Embryonic facial prominence (tissue), 1 donor: Measurements from ENCODE around the gene SPDYE8.
"Not testable (repeated sequence)": the region's sequence is repeated elsewhere in the genome, so short reads cannot be mapped to it uniquely, and the experiment has no call there.

Experiments used
- DNase-seq: peaks from one replicate; pipeline ENCODE4 v3.0.0-alpha.2; 2016; ENCODE audit errors: extremely low spot score

Gene SPDYE8, protein sequence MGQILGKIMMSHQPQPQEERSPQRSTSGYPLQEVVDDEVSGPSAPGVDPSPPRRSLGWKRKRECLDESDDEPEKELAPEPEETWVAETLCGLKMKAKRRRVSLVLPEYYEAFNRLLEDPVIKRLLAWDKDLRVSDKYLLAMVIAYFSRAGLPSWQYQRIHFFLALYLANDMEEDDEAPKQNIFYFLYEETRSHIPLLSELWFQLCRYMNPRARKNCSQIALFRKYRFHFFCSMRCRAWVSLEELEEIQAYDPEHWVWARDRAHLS

DNA sequence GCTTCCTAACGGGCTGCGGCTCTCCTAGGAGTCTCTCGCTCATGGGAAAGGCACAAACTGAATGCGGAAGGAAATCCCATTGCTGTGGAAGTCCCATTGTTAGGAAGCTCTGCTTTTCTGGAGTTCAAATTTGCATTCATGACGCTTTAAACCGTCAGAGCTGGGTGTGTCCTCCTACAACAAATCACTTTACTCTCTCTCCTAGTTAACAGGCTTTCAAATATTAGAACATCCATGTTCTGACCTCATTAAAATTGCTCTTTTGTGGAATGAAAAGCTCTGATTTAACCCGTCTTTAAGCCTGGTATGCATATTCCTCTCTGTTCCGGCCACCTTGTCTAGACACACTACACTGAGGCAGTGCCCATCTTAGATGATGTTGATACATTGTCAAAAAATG, at the start of gene SPDYE8:
SPDYE8 (minus strand) TSS at position 101 of the 400 bp plus-strand sequence. CDS start 1,800 bp downstream, outside the sequence.
- DNase-seq = not testable (repeated sequence)

DNA sequence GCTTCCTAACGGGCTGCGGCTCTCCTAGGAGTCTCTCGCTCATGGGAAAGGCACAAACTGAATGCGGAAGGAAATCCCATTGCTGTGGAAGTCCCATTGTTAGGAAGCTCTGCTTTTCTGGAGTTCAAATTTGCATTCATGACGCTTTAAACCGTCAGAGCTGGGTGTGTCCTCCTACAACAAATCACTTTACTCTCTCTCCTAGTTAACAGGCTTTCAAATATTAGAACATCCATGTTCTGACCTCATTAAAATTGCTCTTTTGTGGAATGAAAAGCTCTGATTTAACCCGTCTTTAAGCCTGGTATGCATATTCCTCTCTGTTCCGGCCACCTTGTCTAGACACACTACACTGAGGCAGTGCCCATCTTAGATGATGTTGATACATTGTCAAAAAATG, 28.2 kb upstream of the SPDYE8 start, which contains the start of gene SPDYE11:
SPDYE11 (minus strand) TSS at position 101 of the 400 bp plus-strand sequence. CDS start 1,800 bp downstream, outside the sequence.
- DNase-seq = not testable (repeated sequence)

DNA sequence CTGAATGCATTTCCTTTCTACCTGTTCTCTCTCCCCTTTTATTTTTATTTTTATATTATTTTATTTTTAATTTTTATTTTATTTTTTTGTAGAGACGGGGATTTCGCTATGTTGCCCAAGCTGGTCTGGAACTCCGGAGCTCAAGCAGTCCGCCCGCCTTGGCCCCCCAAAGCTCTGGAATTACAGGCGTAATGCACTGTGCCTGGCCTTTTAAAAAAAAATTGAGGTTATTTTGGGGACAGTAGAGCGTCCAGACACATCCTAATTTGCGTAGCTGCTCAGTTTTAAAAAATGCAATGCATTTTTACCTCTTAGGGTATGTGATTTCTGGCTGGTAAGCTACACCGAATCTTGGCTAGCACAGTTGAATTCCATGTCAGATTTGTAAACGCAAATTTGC, 23.1 kb downstream of the SPDYE8 start:
- DNase-seq = not testable (repeated sequence)

DNA sequence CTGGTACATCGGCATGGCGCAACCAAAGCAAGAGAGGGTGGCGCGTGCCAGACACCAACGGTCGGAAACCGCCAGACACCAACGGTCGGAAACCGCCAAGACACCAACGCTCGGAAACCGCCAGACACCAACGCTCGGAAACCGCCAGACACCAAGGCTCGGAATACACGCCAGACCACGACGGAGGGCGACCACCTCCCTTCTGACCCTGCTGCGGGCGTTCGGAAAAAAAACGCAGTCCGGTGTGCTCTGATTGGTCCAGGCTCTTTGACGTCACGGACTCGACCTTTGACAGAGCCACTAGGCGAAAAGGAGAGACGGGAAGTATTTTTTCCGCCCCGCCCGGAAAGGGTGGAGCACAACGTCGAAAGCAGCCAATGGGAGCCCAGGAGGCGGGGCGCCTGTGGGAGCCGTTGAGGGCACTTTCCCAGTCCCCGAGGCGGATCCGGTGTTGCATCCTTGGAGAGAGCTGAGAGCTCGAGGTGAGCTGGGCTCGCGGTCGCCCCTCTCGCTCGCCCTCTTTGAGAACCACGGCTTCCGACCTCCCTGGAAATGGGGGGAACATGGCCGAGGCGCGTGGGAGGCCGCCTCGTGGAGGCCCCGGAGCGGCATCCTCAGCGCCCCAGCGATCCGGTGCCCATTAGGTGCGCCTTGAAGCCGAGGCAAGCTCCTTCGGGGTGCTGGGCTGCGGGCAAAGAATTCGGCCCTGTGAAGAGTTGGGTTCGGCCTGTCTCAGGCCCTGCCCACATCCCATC, 23.7 kb downstream of the SPDYE8 start:
- not testable (repeated sequence) for DNase-seq

DNA sequence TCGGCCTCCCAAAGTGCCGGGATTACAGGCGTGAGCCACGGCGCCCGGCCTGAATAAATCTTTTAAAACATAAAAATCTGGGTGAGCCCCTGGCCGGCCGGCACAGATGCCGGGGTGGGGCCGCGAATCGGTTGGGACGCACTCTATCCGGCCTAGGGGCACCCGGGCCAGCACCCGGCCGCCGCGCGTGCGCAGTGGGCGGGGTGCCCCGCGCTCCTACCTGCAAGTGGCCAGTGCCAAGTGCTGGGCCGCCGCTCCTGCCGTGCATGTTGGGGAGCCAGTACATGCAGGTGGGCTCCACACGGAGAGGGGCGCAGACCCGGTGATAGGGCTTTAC, 24.2 kb downstream of the SPDYE8 start:
- DNase-seq = not testable (repeated sequence)

DNA sequence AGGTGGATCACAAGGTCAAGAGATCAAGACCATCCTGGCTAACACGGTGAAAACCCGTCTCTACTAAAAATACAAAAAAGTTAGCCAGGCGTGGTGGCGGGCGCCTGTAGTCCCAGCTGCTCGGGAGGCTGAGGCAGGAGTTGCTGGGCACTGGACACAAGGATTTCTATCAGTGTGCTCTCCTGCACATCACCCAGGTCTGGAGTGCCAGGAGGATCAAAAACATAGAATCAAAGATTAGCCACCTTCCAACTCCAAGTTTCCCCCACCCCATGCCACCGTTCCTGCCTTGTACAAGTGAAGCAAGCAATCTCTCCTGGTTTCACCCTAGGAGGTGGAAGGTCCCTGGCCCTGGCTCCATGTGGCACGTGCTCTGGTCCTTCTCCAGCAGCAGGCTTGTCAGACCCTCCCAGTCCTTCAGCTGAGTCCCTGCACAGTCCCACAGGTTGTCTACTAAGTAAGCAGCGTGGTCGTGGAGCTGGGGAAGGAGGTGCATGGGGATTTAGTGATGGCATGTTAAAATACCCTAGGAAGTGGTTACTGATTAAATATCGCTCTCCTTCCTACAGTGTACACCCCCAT, 31.6 kb downstream of the SPDYE8 start:
- DNase-seq = not testable (repeated sequence)

DNA sequence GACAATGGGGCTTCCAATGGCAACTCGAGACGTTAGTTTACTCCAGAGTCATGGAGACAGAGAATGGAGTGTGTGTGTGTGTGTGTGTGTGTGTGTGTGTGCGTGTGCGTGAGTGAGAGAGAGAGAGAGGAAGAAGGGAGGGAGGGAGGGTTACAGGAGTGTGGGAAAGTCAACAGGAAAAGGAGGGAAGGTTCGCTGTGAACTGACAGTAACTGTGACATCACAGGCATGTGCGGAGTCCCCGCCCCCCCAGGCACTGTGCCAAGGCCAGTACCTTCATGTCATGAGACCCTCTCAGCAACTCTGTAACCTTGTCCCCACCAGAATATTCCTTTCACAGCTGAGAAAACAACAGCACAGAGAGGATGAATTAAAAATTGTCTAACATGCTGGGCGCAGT, 32.1 kb downstream of the SPDYE8 start:
- DNase-seq = not testable (repeated sequence)

DNA sequence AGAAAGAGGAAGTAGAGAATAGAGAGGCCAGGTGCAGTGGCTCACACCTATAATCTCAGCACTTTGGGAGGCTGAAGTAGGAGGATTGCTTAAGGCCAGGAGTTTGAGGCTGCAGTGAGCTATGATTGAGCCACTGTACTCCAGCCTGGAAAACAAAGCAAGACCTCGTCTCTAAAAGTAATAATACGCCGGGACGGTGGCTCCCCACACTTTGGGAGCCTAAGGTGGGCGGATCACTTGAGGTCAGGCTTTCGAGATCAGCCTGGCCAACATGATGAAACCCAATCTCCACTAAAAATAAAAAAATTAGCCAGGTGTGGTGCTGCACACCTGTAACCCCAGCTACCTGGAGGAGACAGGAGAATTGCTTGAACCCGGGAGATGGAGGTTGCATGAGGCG, 34.1 kb downstream of the SPDYE8 start:
- DNase-seq = not testable (repeated sequence)

DNA sequence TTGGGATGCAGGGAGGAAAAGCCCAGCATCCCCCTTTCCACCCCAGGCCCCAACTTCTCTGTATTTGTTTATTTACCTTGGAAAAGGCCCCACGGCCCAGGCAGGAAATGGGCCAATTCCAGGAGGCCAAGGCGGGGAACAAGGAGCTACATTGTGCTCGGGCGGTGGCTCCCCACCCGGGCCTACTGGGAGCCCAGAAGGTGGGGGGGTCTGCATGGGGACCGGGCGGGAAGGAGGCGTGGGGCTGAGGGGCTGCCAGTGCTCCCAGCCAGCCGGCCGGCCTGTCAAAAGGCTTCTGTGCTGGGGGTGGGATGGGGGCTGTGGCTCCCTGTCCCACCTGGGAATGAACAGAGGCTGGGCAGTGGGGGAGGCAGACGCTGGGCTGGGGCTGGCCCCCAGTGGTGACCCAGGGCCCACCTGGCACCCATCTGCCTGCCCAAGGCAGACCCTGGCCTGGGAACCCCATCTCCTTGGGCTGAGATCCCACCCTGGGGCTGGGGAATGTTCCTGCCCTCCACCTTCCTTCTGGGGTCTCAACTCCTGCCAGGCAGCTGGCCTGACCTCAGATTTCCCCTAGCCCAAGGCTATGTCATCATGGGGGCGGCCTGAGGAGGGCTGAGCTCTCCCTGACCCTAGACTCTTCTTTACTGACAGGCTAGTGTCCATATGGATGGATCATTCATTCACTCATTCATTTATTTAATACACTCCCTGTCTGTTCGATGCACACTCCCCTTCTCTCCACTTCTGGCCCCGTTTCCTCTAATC, 39.2 kb downstream of the SPDYE8 start:
- DNase-seq = not testable (repeated sequence)

DNA sequence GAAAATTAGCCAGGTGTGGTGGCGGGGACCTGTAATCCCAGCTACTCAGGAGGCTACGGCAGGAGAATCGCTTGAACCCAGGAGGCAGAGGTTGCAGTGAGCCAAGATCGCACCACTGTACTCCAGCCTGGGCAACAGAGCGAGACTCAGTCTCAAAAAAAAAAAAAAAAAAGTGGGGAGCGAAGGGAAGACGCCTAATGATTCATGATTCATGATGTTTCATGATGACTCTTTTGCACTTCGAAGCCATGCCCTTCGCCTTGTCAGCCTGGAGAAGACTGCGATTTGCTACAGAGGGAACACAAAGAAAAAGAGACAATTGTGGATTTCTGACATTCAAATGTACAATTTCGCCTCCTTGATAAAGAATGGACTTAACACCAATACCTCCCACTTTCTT, 47.5 kb downstream of the SPDYE8 start:
- DNase-seq = not testable (repeated sequence)

DNA sequence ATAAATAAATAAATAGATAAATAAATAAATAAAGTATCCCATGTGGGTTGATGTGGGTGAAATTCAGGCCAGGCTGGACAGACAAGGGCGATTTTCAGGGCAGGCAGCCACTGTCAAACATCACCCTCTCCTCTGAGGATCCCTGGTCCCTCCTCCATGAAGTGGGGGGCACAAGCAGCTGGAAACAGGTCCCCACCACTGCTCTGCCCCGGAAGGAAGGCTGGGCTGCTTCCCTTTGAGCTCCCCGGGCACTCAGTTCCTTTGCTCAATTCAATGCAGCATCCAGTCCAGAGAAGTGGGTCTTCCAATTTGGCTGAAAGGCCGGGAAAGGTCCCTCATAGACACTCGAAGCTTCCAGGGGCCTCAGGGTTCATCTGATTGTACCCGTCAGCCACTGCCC, 49.2 kb downstream of the SPDYE8 start:
- not testable (repeated sequence) for DNase-seq

DNA sequence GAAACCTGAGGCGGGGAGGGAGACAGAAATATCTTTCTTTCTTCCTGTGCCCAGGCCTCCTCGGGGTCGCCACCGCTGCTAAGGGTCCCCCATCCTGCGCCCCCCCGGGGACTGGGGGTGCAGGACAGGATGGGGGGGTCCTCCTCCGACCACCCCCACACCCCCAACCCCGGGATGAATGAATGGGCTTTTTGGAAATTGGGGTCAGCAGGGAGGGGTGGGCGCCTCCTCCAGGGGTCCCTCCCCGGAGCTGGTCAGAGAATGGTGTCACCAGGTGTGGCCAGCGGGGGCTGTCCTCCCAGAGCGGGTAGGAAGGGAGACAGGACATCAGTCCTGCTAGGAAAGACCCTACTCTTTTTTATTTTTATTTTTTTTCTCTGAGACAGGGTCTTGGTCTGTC, 53.1 kb downstream of the SPDYE8 start:
- not testable (repeated sequence) for DNase-seq

DNA sequence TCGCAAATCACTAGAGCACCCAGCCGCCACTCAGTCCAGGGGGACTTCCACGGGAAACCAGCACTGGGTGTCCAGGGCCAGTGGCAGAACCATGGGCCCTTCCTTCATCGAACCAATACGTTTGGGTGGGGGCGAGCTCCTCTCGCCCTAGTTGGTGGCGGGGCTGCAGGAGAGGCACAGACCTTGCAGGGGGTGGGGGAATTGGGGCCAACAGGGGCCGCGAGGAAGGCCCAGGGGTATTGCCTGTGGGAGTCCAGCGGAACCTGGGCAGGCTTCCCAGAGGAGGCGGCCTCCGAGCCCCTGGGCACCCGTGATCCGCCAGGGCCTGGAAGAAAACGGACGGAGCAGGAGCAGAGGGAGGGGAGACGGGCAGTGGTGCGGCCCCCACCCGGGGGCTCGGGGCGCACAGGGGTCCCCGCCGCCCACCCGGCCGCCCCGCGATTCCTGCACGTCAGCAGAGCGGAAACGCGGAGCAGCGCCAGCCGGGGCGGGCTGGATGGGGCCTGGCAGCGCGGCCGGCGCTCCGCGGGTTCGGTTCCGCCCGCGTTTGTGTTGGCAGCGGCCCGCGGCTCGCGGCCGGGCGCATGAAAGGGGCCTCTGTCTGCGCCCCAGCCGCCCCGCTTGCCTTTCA, 53.8 kb downstream of the SPDYE8 start:
- not testable (repeated sequence) for DNase-seq

DNA sequence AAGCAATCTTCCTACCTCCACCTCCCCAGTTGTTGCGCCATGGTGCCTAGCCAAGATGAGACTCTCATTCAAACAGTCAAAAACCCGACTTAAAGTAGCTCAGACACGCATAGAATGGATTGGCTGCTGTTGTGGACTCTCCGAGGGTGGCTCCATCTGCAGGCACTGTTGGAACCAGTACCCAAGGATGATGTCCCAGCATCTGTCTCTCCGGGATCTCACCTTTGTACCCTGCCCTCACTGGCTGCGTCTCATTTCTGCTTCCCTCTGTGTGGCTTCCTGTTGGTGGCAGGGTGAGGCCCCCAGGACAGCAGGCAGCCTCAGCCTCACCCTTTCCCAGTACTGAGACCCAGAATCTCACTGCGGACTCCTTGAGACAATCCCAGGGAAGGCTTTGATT, 54.8 kb downstream of the SPDYE8 start:
- not testable (repeated sequence) for DNase-seq

DNA sequence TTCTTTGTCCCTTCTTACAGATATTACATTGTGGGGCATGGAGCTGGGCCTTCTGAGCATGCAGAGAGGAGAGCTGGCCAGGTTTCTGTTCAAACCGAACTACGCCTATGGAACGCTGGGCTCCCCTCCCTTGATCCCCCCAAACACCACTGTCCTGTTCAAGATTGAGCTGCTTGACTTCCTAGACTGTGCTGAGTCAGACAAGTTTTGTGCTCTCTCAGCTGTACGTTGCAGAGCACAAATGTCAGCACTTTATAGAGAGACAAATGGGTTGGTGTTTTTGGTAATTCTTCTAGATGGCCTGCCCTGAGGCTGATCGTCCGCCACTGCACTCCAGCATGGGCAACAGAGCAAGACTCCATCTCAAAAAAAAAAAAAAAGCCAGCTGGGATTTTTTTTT, 58.1 kb downstream of the SPDYE8 start:
- DNase-seq = not testable (repeated sequence)
